Tibial artery (tissue), 4 donors: ENCODE data around the gene POLRMT.
"Not testable (repeated sequence)": the region's sequence is repeated elsewhere in the genome, so short reads cannot be mapped to it uniquely, and the experiment has no call there.

Experiments used
- DNase-seq, 2 donors: peaks; one replicate each; pipeline ENCODE4 v3.0.0-alpha.2; 2019
- H3K27ac ChIP-seq, 2 donors: fragments of 200-600 bp; sonication (generic) in 1 of 2; 1 replicate in 1 of 2; 2 replicates in 1 of 2; pipeline ENCODE4 v1.5.1; 2018 to 2019; ENCODE audit warnings: mild to moderate bottlenecking in 1 of 2
- H3K27me3 ChIP-seq, 2 donors: fragments of 200-600 bp; sonication (generic) in 1 of 2; one replicate each; pipeline versions ENCODE4 v1.5.1 to v1.6.0; 2016 to 2019
- H3K36me3 ChIP-seq, 3 donors: fragments of 200-600 bp; sonication (generic) in 2 of 3; one replicate each; pipeline ENCODE4 v1.5.1; 2016 to 2019; ENCODE audit warnings: mild to moderate bottlenecking in 2 of 3
- H3K4me1 ChIP-seq, 4 donors: fragments of 200-600 bp; sonication (generic) in 2 of 4; 1 replicate in 3 of 4; 2 replicates in 1 of 4; pipeline ENCODE4 v1.5.1; 2016 to 2019
- H3K4me3 ChIP-seq, 2 donors: fragments of 200-600 bp; sonication (generic) in 1 of 2; 1 replicate in 1 of 2; 2 replicates in 1 of 2; pipeline ENCODE4 v1.5.1; 2018 to 2019; ENCODE audit warnings: mild to moderate bottlenecking in 2 of 2
- H3K9me3 ChIP-seq, 3 donors: fragments of 200-600 bp; sonication (generic) in 1 of 3; one replicate each; pipeline ENCODE4 v1.5.1; 2016 to 2019
- intact Hi-C: fragments of 100-400 bp; cut with DNase I; formaldehyde crosslinking; loops from one replicate; pipeline ENCODE4 v1.15.0; 2023; ENCODE audit warnings: low total_unique reads
- TF ChIP-seq, protein P1 (sequence below), 2 experiments: fragments of 200-600 bp in 1 of 2; fragments of 450-650 bp in 1 of 2; IDR thresholded peaks; one replicate each; pipeline ENCODE4 v1.5.1; 2017 to 2019; ENCODE audit warnings: antibody characterized with exemption in 2 of 2, mild to moderate bottlenecking in 1 of 2, moderate library complexity in 1 of 2

POLRMT gene

GRCh38 chr19:676007-676338 is 42.6 kb upstream of the POLRMT start:
- no peaks in the 10 kb centered on the region for H3K9me3 ChIP-seq
- TF ChIP-seq, protein P1, sequence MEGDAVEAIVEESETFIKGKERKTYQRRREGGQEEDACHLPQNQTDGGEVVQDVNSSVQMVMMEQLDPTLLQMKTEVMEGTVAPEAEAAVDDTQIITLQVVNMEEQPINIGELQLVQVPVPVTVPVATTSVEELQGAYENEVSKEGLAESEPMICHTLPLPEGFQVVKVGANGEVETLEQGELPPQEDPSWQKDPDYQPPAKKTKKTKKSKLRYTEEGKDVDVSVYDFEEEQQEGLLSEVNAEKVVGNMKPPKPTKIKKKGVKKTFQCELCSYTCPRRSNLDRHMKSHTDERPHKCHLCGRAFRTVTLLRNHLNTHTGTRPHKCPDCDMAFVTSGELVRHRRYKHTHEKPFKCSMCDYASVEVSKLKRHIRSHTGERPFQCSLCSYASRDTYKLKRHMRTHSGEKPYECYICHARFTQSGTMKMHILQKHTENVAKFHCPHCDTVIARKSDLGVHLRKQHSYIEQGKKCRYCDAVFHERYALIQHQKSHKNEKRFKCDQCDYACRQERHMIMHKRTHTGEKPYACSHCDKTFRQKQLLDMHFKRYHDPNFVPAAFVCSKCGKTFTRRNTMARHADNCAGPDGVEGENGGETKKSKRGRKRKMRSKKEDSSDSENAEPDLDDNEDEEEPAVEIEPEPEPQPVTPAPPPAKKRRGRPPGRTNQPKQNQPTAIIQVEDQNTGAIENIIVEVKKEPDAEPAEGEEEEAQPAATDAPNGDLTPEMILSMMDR (IDR thresholded peaks at IDR 0.05), result no peak
- intact Hi-C loops, result no loop called here
- no peaks in the 10 kb centered on the region for H3K27me3 ChIP-seq
- peaks cover 12 to 44% (median 29%) of the 10 kb centered on the region in 4 donors for H3K4me1 ChIP-seq
- peak overlapping the region; percentile 83 to 97 for H3K27ac ChIP-seq
- DNase-seq, result no peak
- H3K36me3 ChIP-seq, result no peaks in the 10 kb centered on the region
- peak overlapping the region; percentile 61 to 83 for H3K4me3 ChIP-seq

GRCh38 chr19:674282-675151 is 41.2 kb upstream of the POLRMT start:
- DNase-seq, result no peak
- intact Hi-C loops, result no loop called here
- TF ChIP-seq, protein P1 (IDR thresholded peaks at IDR 0.05), result no peak
- Histone ChIP-seq H3K9me3 (no peaks in the 10 kb centered on the region), H3K27me3 (no peaks in the 10 kb centered on the region), H3K27ac (peak overlapping the region in 1 of 2 donors; percentile 97), H3K4me1 (peaks cover 5 to 37% (median 26%) of the 10 kb centered on the region in 4 donors), H3K4me3 (no peak overlapping the region), H3K36me3 (no peaks in the 10 kb centered on the region)

- Histone ChIP-seq H3K36me3 (no peaks in the 10 kb centered on the region), H3K9me3 (no peaks in the 10 kb centered on the region), H3K27me3 (no peaks in the 10 kb centered on the region), H3K4me1 (peaks cover 0 to 5% (median under 1%) of the 10 kb centered on the region in 4 donors), H3K4me3 (no peak overlapping the region), H3K27ac (no peak overlapping the region)
- intact Hi-C loops, result no loop called here
- DNase-seq, result no peak
- TF ChIP-seq, protein P1 (IDR thresholded peaks at IDR 0.05), result no peak
Observed at GRCh38 chr19:670609-671075, 37.3 kb upstream of the POLRMT start.

GRCh38 chr19:668675-669434 is 35.5 kb upstream of the POLRMT start:
- intact Hi-C loops, DNase-seq, H3K4me3 ChIP-seq, H3K9me3 ChIP-seq, H3K36me3 ChIP-seq, H3K27me3 ChIP-seq, H3K27ac ChIP-seq: not testable (repeated sequence)
- H3K4me1 ChIP-seq, result peaks cover 0 to 15% (median 11%) of the 10 kb centered on the region in 4 donors

DNA sequence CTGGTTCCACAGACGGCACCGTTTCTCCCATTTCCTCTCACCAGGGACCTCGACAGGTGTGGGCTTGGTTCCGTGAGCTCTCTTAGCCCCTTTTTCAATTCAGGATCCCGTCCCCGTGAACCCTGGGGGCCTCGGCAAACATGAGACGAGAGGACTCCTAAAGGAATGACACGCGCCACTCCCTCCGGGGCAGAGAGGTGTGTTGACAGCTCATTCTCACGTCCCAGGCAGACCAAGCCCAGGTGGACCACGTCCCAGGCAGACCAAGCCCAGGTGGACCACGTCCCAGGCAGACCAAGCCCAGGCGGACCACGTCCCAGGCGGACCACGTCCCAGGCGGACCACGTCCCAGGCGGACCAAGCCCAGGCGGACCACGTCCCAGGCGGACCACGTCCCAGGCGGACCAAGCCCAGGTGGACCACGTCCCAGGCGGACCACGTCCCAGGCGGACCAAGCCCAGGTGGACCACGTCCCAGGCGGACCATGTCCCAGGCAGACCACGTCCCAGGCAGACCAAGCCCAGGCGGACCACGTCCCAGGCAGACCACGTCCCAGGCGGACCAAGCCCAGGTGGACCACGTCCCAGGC is 33.7 kb upstream of the POLRMT start:
- intact Hi-C loops, H3K9me3 ChIP-seq, H3K27me3 ChIP-seq, H3K27ac ChIP-seq, DNase-seq, H3K4me3 ChIP-seq, H3K36me3 ChIP-seq: not testable (repeated sequence)
- H3K4me1 ChIP-seq, result peaks cover 0 to 22% (median 18%) of the 10 kb centered on the region in 4 donors

DNA sequence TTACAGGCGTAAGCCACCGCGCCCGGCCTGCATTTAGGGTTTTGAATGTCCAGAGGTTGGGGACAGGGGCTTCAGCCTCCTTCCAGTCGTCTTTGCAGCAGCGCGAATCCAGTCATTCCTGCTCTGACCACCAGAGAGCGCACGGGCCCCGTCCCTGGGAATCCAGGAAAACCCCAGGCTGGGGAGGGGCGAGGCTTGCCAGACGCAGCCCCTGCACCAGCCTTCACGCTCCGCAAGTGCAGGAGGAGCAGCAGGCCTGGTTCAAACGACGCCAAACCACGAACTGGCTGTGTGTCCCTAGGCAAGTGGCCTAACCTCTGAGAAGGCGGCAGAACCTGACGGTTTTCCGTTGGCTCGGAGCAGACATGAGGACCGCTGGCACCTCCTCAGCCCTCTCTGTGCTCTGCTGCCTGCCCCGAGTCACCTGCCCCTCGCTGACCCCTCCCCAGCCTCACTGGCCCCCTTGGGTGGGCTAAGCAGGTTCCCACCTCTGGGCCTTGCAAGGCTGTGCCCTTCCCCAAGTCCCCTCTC is 31.6 kb upstream of the POLRMT start:
- H3K27ac ChIP-seq, result peak overlapping the region; percentile 27 to 51
- TF ChIP-seq, protein P1 (IDR thresholded peaks at IDR 0.05), result peak; percentile 96 to 98
- H3K27me3 ChIP-seq, result no peaks in the 10 kb centered on the region
- H3K4me1 ChIP-seq, result peaks cover 0 to 43% (median 39%) of the 10 kb centered on the region in 4 donors
- intact Hi-C loops, result loop anchor here (1.0 to 5.0 kb wide), 2 partner anchors 68 to 247 kb away; partner anchors contain the start of gene R3HDM4
- peak; percentile 63 to 86 for DNase-seq
- no peaks in the 10 kb centered on the region for H3K9me3 ChIP-seq
- H3K4me3 ChIP-seq, result peak overlapping the region; percentile 27 to 30
- H3K36me3 ChIP-seq, result no peaks in the 10 kb centered on the region
